Erythroblast (primary cell): Measurements from ENCODE around the gene CDX2.

Experiments
- DNase-seq, 2 experiments: peaks; one replicate each; lab custom pipeline; 2025; lab: John Stamatoyannopoulos, UW
- GATA1 ChIP-seq: IDR thresholded peaks from 2 replicates; pipeline ENCODE4 v1.6.1; 2011; ENCODE audit warnings: low read depth, mild to moderate bottlenecking, control low read depth, low read length, moderate library complexity
- POLR2A ChIP-seq: IDR thresholded peaks from 2 replicates; pipeline ENCODE4 v1.6.1; 2011; ENCODE audit warnings: mild to moderate bottlenecking, low read length

The CDX2 gene

GRCh38 chr13:27985600-27985999 is 16.5 kb upstream of the CDX2 start:
- TF ChIP-seq POLR2A, result no peak
- no peak for TF ChIP-seq GATA1
- DNase-seq, result no peak

GRCh38 chr13:27982361-27982760 is 13.2 kb upstream of the CDX2 start:
- DNase-seq, result no peak
- no peak for TF ChIP-seq POLR2A
- no peak for TF ChIP-seq GATA1

- DNase-seq, result no peak
- TF ChIP-seq GATA1 (no peak), POLR2A (no peak)
Observed at GRCh38 chr13:27981006-27981708, 12.0 kb upstream of the CDX2 start.

- TF ChIP-seq GATA1 (no peak), POLR2A (no peak)
- DNase-seq, result no peak
Observed at GRCh38 chr13:27980280-27980998, 11.3 kb upstream of the CDX2 start.

- TF ChIP-seq POLR2A (no peak), GATA1 (no peak)
- DNase-seq, result no peak
Observed at GRCh38 chr13:27979765-27980279, 10.7 kb upstream of the CDX2 start.

- TF ChIP-seq GATA1 (no peak), POLR2A (no peak)
- DNase-seq, result no peak
Observed at GRCh38 chr13:27979001-27979643, 10.0 kb upstream of the CDX2 start.

GRCh38 chr13:27978301-27978968 is 9.3 kb upstream of the CDX2 start:
- no peak for TF ChIP-seq POLR2A
- TF ChIP-seq GATA1, result no peak
- DNase-seq, result no peak

GRCh38 chr13:27977476-27978300 is 8.6 kb upstream of the CDX2 start:
- peak in 1 of 2 experiments; percentile 25 for DNase-seq
- TF ChIP-seq POLR2A (no peak), GATA1 (no peak)

GRCh38 chr13:27976362-27977091 is 7.4 kb upstream of the CDX2 start:
- no peak for TF ChIP-seq GATA1
- DNase-seq, result no peak

- TF ChIP-seq POLR2A (no peak), GATA1 (no peak)
- DNase-seq, result no peak
Observed at GRCh38 chr13:27975564-27976361, 6.6 kb upstream of the CDX2 start.

- no peak for DNase-seq
- no peak for TF ChIP-seq POLR2A
- no peak for TF ChIP-seq GATA1
Observed at GRCh38 chr13:27973961-27974662, 5.0 kb upstream of the CDX2 start.
